Panc1 (cell line): ENCODE measurements around the gene ENTPD1. TPM values are rescaled to one million over a fixed set of nuclear protein-coding genes. Genes with fewer than 3 reads are reported as not detected.
"Not testable (repeated sequence)": the region's sequence is repeated elsewhere in the genome, so short reads cannot be mapped to it uniquely, and the experiment has no call there.

Experiments
- ATAC-seq: fragments of 200-7000 bp; cut with Tn5 transposase; 2 replicates; pipeline ENCODE4 v1.9.1; 2020; ENCODE audit warnings: mild to moderate bottlenecking, moderate library complexity
- BruUV-seq: library from RNA; stranded (reverse); fragments of 400-500 nt; replicated peaks from 2 replicates; lab custom pipeline; 2021; lab: Mats Ljungman, UMichigan
- CTCF ChIA-PET: fragments of 300-600 bp; sonication (Branson Sonifier 250); formaldehyde crosslinking; loops from one replicate; lab custom pipeline; 2022; ENCODE audit warnings: antibody characterized with exemption; lab: Charles Lee
- POLR2A ChIA-PET: fragments of 300-600 bp; sonication (Branson Sonifier 250); formaldehyde crosslinking; loops from one replicate; lab custom pipeline; 2022; ENCODE audit warnings: antibody characterized with exemption; lab: Charles Lee
- DNase-seq: peaks from one replicate; pipeline ENCODE4 v3.0.0-alpha.2; 2010; ENCODE audit warnings: low read depth, low spot score
- H3K27ac ChIP-seq: 2 replicates; pipeline ENCODE4 v1.5.1; 2011; ENCODE audit warnings: mild to moderate bottlenecking, low read length, inconsistent platforms
- H3K27me3 ChIP-seq: fragments of 200-500 bp; sonication (Bioruptor generic); 2 replicates; pipeline ENCODE4 v1.6.0; 2014; ENCODE audit warnings: low read length, inconsistent platforms; ENCODE audit not compliant: control insufficient read depth, insufficient read depth
- H3K36me3 ChIP-seq: fragments of 200-500 bp; sonication (Bioruptor generic); 2 replicates; pipeline ENCODE4 v1.5.1; 2014; ENCODE audit warnings: inconsistent platforms, mild to moderate bottlenecking, low read length, moderate library complexity; ENCODE audit not compliant: control insufficient read depth, insufficient read depth
- H3K4me1 ChIP-seq: 2 replicates; pipeline ENCODE4 v1.5.1; 2011; ENCODE audit warnings: inconsistent platforms, mild to moderate bottlenecking, low read length, moderate library complexity; ENCODE audit not compliant: control insufficient read depth, insufficient read depth
- H3K4me3 ChIP-seq, 2 experiments: 2 replicates each; pipeline ENCODE4 v1.5.1; 2011 to 2012; ENCODE audit warnings: low read depth in 2 of 2, low read length in 2 of 2, mild to moderate bottlenecking in 2 of 2, inconsistent platforms in 1 of 2, moderate library complexity in 1 of 2
- H3K9me3 ChIP-seq: fragments of 200-500 bp; sonication (Bioruptor generic); 2 replicates; pipeline ENCODE4 v1.5.1; 2014; ENCODE audit warnings: low read depth, mild to moderate bottlenecking, inconsistent platforms, low read length, moderate library complexity; ENCODE audit not compliant: control insufficient read depth, insufficient read depth
- CTCF ChIP-seq: fragments of 450-650 bp; IDR thresholded peaks from 2 replicates; pipeline ENCODE4 v1.5.1; 2017; ENCODE audit warnings: mild to moderate bottlenecking
- POLR2AphosphoS5 ChIP-seq: IDR thresholded peaks from 2 replicates; pipeline ENCODE4 v1.6.1; 2012; ENCODE audit warnings: mild to moderate bottlenecking, low read depth, low read length, moderate library complexity
- SIN3A ChIP-seq: IDR thresholded peaks from 2 replicates; pipeline ENCODE4 v1.6.1; 2012; ENCODE audit warnings: low read depth, mild to moderate bottlenecking, low read length, moderate library complexity, borderline replicate concordance; ENCODE audit not compliant: insufficient read depth
- TCF7L2 ChIP-seq: IDR thresholded peaks from 2 replicates; pipeline ENCODE4 v1.6.1; 2011; ENCODE audit warnings: mild to moderate bottlenecking, low read depth, low read length, inconsistent platforms
- in situ Hi-C: cut with HindIII; loops from 2 replicates; pipeline ENCODE4 v1.10.0; 2016; ENCODE audit warnings: low sequenced_read_pairs, low pct_unique_long_range_greater_than_20kb
- intact Hi-C: fragments of 100-400 bp; cut with micrococcal nuclease; formaldehyde crosslinking; loops from one replicate; pipeline ENCODE4 v1.10.0; 2022; ENCODE audit not compliant: unreplicated experiment
- total RNA-seq: library from RNA; stranded (reverse); gene quantifications from one replicate; pipeline ENCODE4 v1.2.1, GENCODE V29; 2021; ENCODE audit not compliant: unreplicated experiment
- TF ChIP-seq, protein P1 (sequence below), 2 experiments: IDR thresholded peaks; 2 replicates each; pipeline ENCODE4 v1.6.1; 2011 to 2012; ENCODE audit warnings: low read depth in 2 of 2, control low read depth in 1 of 2, low read length in 1 of 2, mild to moderate bottlenecking in 1 of 2, moderate library complexity in 1 of 2; ENCODE audit not compliant: insufficient read depth in 1 of 2

The ENTPD1 gene
- total RNA-seq, 1 experiment from 2014 or later: 0.31 TPM

DNA sequence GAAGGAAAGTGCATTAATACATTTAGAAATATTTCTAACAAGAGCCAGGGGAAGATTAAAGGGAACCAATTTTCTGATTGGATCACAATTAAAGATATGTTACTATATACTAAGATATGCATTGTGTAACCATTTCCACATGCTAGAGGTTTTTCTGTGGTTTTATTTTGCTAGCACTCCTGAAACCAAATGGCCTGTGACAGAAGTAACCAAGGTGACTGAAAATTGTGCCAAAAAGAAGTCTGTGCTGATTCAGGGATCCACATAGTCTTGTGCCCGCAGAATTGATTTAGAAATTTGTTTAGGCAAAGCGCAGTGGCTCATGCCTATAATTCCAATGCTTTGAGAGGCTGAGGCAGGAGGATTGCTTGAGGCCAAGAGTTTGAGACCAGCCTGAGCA lies 153.6 kb downstream of the ENTPD1 start:
- H3K27me3 ChIP-seq: peaks cover 16% of the 10 kb centered on the region
- ATAC-seq: no peak
- POLR2A ChIA-PET: no interaction called here
- H3K36me3 ChIP-seq: no peaks in the 10 kb centered on the region
- intact Hi-C loops: no loop called here
- H3K4me3 ChIP-seq: no peak overlapping the region
- DNase-seq: no peak
- no peak for TF ChIP-seq SIN3A
- TF ChIP-seq CTCF: no peak
- TF ChIP-seq, protein P1, sequence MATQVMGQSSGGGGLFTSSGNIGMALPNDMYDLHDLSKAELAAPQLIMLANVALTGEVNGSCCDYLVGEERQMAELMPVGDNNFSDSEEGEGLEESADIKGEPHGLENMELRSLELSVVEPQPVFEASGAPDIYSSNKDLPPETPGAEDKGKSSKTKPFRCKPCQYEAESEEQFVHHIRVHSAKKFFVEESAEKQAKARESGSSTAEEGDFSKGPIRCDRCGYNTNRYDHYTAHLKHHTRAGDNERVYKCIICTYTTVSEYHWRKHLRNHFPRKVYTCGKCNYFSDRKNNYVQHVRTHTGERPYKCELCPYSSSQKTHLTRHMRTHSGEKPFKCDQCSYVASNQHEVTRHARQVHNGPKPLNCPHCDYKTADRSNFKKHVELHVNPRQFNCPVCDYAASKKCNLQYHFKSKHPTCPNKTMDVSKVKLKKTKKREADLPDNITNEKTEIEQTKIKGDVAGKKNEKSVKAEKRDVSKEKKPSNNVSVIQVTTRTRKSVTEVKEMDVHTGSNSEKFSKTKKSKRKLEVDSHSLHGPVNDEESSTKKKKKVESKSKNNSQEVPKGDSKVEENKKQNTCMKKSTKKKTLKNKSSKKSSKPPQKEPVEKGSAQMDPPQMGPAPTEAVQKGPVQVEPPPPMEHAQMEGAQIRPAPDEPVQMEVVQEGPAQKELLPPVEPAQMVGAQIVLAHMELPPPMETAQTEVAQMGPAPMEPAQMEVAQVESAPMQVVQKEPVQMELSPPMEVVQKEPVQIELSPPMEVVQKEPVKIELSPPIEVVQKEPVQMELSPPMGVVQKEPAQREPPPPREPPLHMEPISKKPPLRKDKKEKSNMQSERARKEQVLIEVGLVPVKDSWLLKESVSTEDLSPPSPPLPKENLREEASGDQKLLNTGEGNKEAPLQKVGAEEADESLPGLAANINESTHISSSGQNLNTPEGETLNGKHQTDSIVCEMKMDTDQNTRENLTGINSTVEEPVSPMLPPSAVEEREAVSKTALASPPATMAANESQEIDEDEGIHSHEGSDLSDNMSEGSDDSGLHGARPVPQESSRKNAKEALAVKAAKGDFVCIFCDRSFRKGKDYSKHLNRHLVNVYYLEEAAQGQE (IDR thresholded peaks at IDR 0.05; ENCODE audit: insufficient read depth in 1 of 2, low read depth in 2 of 2, low read length in 1 of 2): no peak
- TF ChIP-seq TCF7L2: no peak
- TF ChIP-seq POLR2AphosphoS5: no peak
- in situ Hi-C loops: no loop called here
- H3K4me1 ChIP-seq: 0 out of 2 replicates have a peak, but pooled peaks cover 7% of the 10 kb centered on the region
- CTCF ChIA-PET: interaction anchor here (0.7 kb wide), 1 partner anchor 320 kb away, joined by 3 read pairs; no protein-coding TSS in a partner anchor
- H3K27ac ChIP-seq: no peak overlapping the region
- no TSS peak for BruUV-seq
- no peaks in the 10 kb centered on the region for H3K9me3 ChIP-seq

DNA sequence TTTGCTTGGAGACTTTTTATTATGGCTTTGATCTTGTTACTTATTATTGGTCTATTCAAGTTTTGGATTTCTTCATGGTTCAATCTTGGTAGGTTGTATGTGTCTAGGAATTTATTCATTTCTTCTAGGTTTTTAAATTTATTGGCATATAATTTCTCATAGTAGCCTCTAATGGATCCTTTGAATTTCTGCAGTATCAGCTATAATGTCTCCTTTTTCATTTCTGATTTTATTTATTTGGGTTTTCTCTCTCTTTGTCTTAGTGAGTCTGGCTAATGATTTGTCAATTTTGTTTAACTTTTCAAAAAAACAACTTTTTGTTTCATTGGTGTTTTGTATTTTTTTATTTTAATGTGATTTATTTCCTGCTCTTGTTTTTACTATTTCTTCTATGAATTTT lies 160.1 kb downstream of the ENTPD1 start:
- H3K36me3 ChIP-seq, DNase-seq, BruUV-seq, H3K27ac ChIP-seq, H3K9me3 ChIP-seq, CTCF ChIA-PET, intact Hi-C loops, ATAC-seq, H3K4me1 ChIP-seq, H3K4me3 ChIP-seq, in situ Hi-C loops, POLR2A ChIA-PET: not testable (repeated sequence)
- H3K27me3 ChIP-seq: peaks cover 12% of the 10 kb centered on the region

Other genes starting within 250 kb of the ENTPD1 start
- gene SORBS1, start 194.8 kb upstream of the ENTPD1 start, total RNA-seq: 29.4 TPM
- 68.0 TPM for gene ALDH18A1, start 99.5 kb upstream of the ENTPD1 start, total RNA-seq
- gene TCTN3, start 62.2 kb upstream of the ENTPD1 start, total RNA-seq: 56.6 TPM
- 0.21 TPM for gene CC2D2B, start 151.8 kb downstream of the ENTPD1 start, total RNA-seq